Neural cell (in vitro differentiated cells): ENCODE data around the gene EPS8.

Experiments
- CTCF ChIP-seq: fragments of 450-650 bp; IDR thresholded peaks from 2 replicates; pipeline ENCODE4 v1.5.1; 2014; ENCODE audit warnings: antibody characterized with exemption, mild to moderate bottlenecking, moderate library complexity; ENCODE audit not compliant: poor library complexity, severe bottlenecking
- EP300 ChIP-seq: fragments of 450-650 bp; conservative IDR thresholded peaks from 2 replicates; pipeline ENCODE4 v1.6.1; 2014; ENCODE audit warnings: antibody characterized with exemption, mild to moderate bottlenecking, moderate library complexity; ENCODE audit not compliant: poor library complexity, severe bottlenecking
- EZH2 ChIP-seq: fragments of 200-600, 300-800 bp; shearing (Covaris generic), sonication (generic); IDR thresholded peaks from 2 replicates; pipeline ENCODE4 v1.6.1; 2014; ENCODE audit warnings: antibody characterized with exemption, low read length, borderline replicate concordance, mild to moderate bottlenecking; ENCODE audit not compliant: insufficient read depth, poor library complexity, severe bottlenecking
- MXI1 ChIP-seq: fragments of 450-650 bp; conservative IDR thresholded peaks from 2 replicates; pipeline ENCODE4 v1.6.1; 2014; ENCODE audit warnings: antibody characterized with exemption, mild to moderate bottlenecking; ENCODE audit not compliant: poor library complexity, severe bottlenecking
- POLR2AphosphoS5 ChIP-seq: IDR thresholded peaks from 2 replicates; pipeline ENCODE4 v1.6.1; 2012
- TF ChIP-seq, protein P1 (sequence below): IDR thresholded peaks from 2 replicates; pipeline ENCODE4 v1.6.1; 2012; ENCODE audit warnings: borderline replicate concordance

DNA sequence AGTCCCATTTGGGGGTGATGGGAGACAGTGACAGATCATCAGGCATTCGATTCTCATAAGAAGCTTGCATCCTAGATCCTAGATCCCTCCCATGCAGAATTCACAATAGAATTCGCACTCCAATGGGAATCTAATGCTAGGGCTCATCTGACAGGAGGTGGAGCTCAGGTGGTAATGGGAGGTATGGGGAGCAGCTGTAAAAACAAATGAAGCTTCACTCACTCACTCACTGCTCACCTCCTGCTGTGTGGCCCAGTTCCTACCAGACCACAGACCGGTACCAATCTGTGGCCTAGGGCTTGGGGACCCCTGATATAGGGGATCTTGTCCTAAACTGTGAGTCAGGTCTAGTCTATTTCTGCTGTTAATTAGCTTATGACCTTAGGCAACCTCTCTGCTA is 40.1 kb upstream of the EPS8 start:
- TF ChIP-seq CTCF (no peak), EP300 (no peak), POLR2AphosphoS5 (no peak), EZH2 (no peak), MXI1 (no peak)
- TF ChIP-seq, protein P1, sequence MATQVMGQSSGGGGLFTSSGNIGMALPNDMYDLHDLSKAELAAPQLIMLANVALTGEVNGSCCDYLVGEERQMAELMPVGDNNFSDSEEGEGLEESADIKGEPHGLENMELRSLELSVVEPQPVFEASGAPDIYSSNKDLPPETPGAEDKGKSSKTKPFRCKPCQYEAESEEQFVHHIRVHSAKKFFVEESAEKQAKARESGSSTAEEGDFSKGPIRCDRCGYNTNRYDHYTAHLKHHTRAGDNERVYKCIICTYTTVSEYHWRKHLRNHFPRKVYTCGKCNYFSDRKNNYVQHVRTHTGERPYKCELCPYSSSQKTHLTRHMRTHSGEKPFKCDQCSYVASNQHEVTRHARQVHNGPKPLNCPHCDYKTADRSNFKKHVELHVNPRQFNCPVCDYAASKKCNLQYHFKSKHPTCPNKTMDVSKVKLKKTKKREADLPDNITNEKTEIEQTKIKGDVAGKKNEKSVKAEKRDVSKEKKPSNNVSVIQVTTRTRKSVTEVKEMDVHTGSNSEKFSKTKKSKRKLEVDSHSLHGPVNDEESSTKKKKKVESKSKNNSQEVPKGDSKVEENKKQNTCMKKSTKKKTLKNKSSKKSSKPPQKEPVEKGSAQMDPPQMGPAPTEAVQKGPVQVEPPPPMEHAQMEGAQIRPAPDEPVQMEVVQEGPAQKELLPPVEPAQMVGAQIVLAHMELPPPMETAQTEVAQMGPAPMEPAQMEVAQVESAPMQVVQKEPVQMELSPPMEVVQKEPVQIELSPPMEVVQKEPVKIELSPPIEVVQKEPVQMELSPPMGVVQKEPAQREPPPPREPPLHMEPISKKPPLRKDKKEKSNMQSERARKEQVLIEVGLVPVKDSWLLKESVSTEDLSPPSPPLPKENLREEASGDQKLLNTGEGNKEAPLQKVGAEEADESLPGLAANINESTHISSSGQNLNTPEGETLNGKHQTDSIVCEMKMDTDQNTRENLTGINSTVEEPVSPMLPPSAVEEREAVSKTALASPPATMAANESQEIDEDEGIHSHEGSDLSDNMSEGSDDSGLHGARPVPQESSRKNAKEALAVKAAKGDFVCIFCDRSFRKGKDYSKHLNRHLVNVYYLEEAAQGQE, result no peak
